ENCODE results near the gene FGF8.

FGF8 gene

GRCh38 chr10:101775273-101776160, at the start of gene FGF8:
Gene FGF8, minus strand, starts transcription at chr10:101776114. Its CDS starts 214 bp downstream, at chr10:101775900.
- no peak within 1 kb of the TSS for H3K4me3 ChIP-seq (ENCODE audit: low read depth, low read length)
- H2AFZ ChIP-seq (ENCODE audit: low read length, unreplicated experiment) = no peak within 1 kb of the TSS
- H3K79me2 ChIP-seq (ENCODE audit: control insufficient read depth, insufficient read depth, low read length, unreplicated experiment) = no peaks in the 10 kb centered on the region
- H3K27me3 ChIP-seq (ENCODE audit: insufficient read depth, low read length) = peaks cover 56% of the 10 kb centered on the region
- H3K27ac ChIP-seq (ENCODE audit: low read depth, low read length) = no peak within 1 kb of the TSS
- H3K4me1 ChIP-seq (ENCODE audit: control insufficient read depth, insufficient read depth, low read length, unreplicated experiment) = peaks cover 1% of the 10 kb centered on the region
- no peaks in the 10 kb centered on the region for H3K36me3 ChIP-seq (ENCODE audit: insufficient read depth, low read length)

DNA sequence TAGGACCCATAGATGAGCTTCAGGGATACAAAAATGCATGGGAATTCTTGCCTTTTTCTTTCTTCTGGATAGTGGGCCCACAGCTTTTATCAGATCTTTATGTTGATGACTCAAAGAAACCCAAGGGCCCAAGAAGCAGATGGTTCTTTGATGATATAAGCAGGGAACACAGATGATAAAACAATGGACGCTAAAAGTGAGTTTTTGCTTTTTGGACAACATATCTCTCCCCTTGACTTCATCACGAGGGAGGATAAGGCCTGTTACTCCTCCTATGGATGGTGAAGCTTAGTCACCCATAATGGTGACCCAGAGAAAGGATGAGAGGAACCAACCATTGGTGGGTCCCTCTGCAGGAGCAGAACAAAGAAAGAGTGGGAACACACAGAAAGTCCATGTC, 48.8 kb upstream of the FGF8 start:
- Histone ChIP-seq H3K4me3 (ENCODE audit: low read depth, low read length) (no peak overlapping the region), H3K36me3 (ENCODE audit: insufficient read depth, low read length) (no peaks in the 10 kb centered on the region; the same call in 1 of the 2 replicates), H3K79me2 (ENCODE audit: control insufficient read depth, insufficient read depth, low read length, unreplicated experiment) (peaks cover under 1% of the 10 kb centered on the region), H3K27ac (ENCODE audit: low read depth, low read length) (no peak overlapping the region), H3K27me3 (ENCODE audit: insufficient read depth, low read length) (no peaks in the 10 kb centered on the region), H3K4me1 (ENCODE audit: control insufficient read depth, insufficient read depth, low read length, unreplicated experiment) (no peaks in the 10 kb centered on the region), H2AFZ (ENCODE audit: low read length, unreplicated experiment) (no peak overlapping the region)

GRCh38 chr10:101818872-101819633, 43.1 kb upstream of the FGF8 start:
- H2AFZ ChIP-seq (ENCODE audit: low read length, unreplicated experiment) = peak overlapping the region; percentile 82
- H3K4me3 ChIP-seq (ENCODE audit: low read depth, low read length) = peak overlapping the region; percentile 84
- H3K79me2 ChIP-seq (ENCODE audit: control insufficient read depth, insufficient read depth, low read length, unreplicated experiment) = peaks cover 52% of the 10 kb centered on the region
- H3K27me3 ChIP-seq (ENCODE audit: insufficient read depth, low read length) = no peaks in the 10 kb centered on the region
- peak overlapping the region; percentile 63 for H3K27ac ChIP-seq (ENCODE audit: low read depth, low read length)
- H3K4me1 ChIP-seq (ENCODE audit: control insufficient read depth, insufficient read depth, low read length, unreplicated experiment) = peaks cover 5% of the 10 kb centered on the region
- peaks cover 4% of the 10 kb centered on the region; the same call in 1 of the 2 replicates for H3K36me3 ChIP-seq (ENCODE audit: insufficient read depth, low read length)

DNA sequence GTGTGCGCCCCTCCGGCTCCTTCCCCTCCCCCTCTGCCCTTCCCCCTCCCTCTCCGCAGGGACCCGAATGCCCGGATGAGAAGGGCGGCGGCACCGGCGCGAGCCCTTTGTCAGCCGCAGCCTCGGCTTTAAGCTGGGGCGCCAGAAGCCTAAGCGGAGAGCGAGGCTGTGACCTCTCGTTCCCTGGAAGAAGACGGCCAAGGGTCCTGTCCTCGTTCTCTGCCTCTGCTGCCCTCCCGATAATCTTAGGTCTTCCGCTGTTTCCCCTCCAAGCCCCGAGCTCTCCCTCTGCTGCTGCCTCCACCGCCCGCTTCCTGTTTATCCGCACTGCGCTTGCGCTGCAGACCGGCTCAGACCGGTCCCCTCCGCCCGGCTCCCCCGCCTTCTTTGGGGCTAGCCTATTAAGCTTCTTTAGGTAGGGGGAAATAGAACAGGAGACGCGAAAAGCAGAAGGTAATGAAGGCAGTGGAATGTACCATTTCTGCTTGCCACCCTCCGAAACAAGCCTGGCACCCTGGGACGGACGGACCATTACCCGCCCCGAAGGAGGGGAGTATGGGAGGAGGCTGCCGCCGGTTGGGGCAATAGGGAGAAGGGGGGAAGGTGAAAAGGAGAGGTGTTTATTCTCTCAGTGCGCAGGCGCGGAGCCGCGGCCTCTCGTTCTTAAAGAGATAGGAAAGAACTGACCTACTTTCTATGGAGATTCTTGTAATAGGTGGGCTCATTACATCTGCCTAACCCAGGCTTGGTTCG, 42.4 kb upstream of the FGF8 start, which contains the start of gene OGA:
OGA (minus strand) TSS at position 326 of the 753 bp plus-strand sequence. CDS start 422 bp downstream, outside the sequence.
- Histone ChIP-seq H3K36me3 (ENCODE audit: insufficient read depth, low read length) (peaks cover 5% of the 10 kb centered on the region; the same call in 1 of the 2 replicates), H3K27ac (ENCODE audit: low read depth, low read length) (peak within 1 kb of the TSS; percentile 63), H3K79me2 (ENCODE audit: control insufficient read depth, insufficient read depth, low read length, unreplicated experiment) (peaks cover 60% of the 10 kb centered on the region), H3K4me3 (ENCODE audit: low read depth, low read length) (peak within 1 kb of the TSS; percentile 99), H3K27me3 (ENCODE audit: insufficient read depth, low read length) (no peaks in the 10 kb centered on the region), H2AFZ (ENCODE audit: low read length, unreplicated experiment) (peak within 1 kb of the TSS; percentile 82), H3K4me1 (ENCODE audit: control insufficient read depth, insufficient read depth, low read length, unreplicated experiment) (peaks cover 13% of the 10 kb centered on the region)

DNA sequence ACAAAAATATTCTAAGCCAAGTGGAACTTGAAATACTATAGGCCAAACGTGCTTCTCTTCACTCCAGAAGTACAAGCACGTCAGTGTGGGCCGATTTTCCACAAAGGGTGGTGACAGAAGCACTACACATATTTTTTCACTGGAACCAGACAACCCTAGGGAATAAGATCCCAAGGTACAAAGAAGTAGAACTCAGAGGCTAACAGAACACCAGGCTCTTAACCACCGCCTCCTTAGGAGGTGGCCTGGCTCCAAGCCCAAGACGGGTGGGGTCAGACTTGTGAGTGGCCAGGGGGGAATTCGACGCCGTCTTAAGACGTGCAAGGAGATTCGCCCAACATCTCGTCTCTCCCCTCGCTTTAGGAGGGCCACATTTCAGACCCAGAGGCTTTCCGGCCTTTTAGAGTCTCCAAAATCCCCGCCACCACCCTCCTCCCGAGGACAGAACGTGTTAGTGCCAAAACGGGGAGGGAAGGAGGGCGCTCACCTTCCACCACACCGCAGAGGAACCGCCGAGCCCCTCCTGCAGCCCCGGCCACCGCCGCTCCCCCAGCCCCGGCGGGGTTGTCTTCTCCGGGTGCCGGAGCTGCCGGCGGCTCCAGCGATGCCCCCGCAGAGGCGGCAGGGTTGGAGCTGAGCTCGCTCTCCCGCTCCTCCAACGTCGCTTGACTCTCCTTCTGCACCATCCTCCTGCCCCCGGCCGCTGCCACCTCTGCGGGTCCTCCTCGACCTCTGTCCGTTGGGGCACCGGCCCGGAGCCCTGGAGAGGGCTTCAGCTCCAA, 41.6 kb upstream of the FGF8 start:
- Histone ChIP-seq H3K4me3 (ENCODE audit: low read depth, low read length) (peak overlapping the region; percentile 99), H3K36me3 (ENCODE audit: insufficient read depth, low read length) (peaks cover 13% of the 10 kb centered on the region), H3K4me1 (ENCODE audit: control insufficient read depth, insufficient read depth, low read length, unreplicated experiment) (peaks cover 14% of the 10 kb centered on the region), H3K79me2 (ENCODE audit: control insufficient read depth, insufficient read depth, low read length, unreplicated experiment) (peaks cover 68% of the 10 kb centered on the region), H2AFZ (ENCODE audit: low read length, unreplicated experiment) (no peak overlapping the region), H3K27me3 (ENCODE audit: insufficient read depth, low read length) (no peaks in the 10 kb centered on the region), H3K27ac (ENCODE audit: low read depth, low read length) (peak overlapping the region; percentile 63)

DNA sequence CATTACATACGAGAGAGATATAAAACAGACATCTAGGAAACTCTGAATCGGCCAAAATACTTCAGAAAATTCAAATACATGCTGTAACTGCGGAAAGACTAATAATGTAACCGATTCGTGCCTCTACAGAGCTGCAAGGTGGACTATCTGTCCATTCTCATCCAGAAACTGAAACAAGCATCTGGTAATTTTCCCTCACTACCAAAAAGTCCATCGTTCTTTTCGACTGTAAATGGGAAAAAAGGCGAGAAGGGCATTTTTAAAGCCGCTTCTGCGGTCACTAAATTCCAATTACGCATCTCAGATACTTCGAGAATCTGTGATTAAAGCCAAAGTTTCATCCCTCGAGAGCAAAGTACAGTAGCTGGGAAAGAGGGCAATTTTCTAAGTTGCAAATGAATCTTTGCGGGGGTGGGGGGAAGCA, 41.0 kb upstream of the FGF8 start:
- H3K4me3 ChIP-seq (ENCODE audit: low read depth, low read length) = peak overlapping the region; percentile 99
- H3K36me3 ChIP-seq (ENCODE audit: insufficient read depth, low read length) = peaks cover 16% of the 10 kb centered on the region
- H3K79me2 ChIP-seq (ENCODE audit: control insufficient read depth, insufficient read depth, low read length, unreplicated experiment) = peaks cover 74% of the 10 kb centered on the region
- peak overlapping the region; percentile 63 for H3K27ac ChIP-seq (ENCODE audit: low read depth, low read length)
- no peaks in the 10 kb centered on the region for H3K27me3 ChIP-seq (ENCODE audit: insufficient read depth, low read length)
- H2AFZ ChIP-seq (ENCODE audit: low read length, unreplicated experiment) = no peak overlapping the region
- H3K4me1 ChIP-seq (ENCODE audit: control insufficient read depth, insufficient read depth, low read length, unreplicated experiment) = peaks cover 14% of the 10 kb centered on the region

GRCh38 chr10:101816376-101816775, 40.5 kb upstream of the FGF8 start:
- Histone ChIP-seq H3K4me3 (ENCODE audit: low read depth, low read length) (peak overlapping the region; percentile 99), H3K27ac (ENCODE audit: low read depth, low read length) (0 out of 2 replicates have a peak overlapping the region, but pooled peaks have one; percentile 63), H3K4me1 (ENCODE audit: control insufficient read depth, insufficient read depth, low read length, unreplicated experiment) (peaks cover 14% of the 10 kb centered on the region), H2AFZ (ENCODE audit: low read length, unreplicated experiment) (no peak overlapping the region), H3K79me2 (ENCODE audit: control insufficient read depth, insufficient read depth, low read length, unreplicated experiment) (peaks cover 79% of the 10 kb centered on the region), H3K27me3 (ENCODE audit: insufficient read depth, low read length) (no peaks in the 10 kb centered on the region), H3K36me3 (ENCODE audit: insufficient read depth, low read length) (peaks cover 16% of the 10 kb centered on the region)

DNA sequence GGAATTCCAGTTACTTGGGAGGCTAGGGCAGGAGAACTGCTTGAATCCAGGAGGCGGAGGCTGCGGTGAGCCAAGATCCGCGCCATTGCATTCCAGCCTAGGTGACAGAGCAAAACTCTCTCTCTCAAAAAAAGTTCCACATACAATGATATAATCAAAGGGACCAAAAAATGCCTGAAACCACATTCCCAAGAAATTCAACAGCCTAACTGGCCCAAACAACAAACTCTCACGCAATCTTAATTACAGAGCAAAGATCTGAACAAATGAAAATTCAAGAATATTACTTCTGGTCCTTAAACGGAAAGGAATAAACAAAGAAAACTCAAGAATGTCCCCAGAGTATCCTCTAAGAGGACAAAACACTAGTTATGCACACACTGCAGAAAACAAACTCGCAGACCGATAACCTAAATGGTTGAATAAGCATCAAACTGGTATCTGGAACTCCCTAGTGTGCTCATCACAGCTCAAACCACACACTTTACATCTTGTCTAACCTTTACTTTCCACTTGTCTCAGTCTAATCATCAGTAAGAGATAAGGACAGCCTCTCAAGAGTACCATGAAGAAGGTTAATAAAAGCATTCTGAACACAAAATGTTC, 38.7 kb upstream of the FGF8 start:
- Histone ChIP-seq H3K27ac (ENCODE audit: low read depth, low read length) (peak overlapping the region; percentile 2; the same call in 1 of the 2 replicates), H3K4me1 (ENCODE audit: control insufficient read depth, insufficient read depth, low read length, unreplicated experiment) (peaks cover 17% of the 10 kb centered on the region), H3K27me3 (ENCODE audit: insufficient read depth, low read length) (no peaks in the 10 kb centered on the region), H2AFZ (ENCODE audit: low read length, unreplicated experiment) (no peak overlapping the region), H3K4me3 (ENCODE audit: low read depth, low read length) (peak overlapping the region; percentile 99), H3K36me3 (ENCODE audit: insufficient read depth, low read length) (peaks cover 24% of the 10 kb centered on the region), H3K79me2 (ENCODE audit: control insufficient read depth, insufficient read depth, low read length, unreplicated experiment) (peaks cover 92% of the 10 kb centered on the region)

- Histone ChIP-seq H3K79me2 (ENCODE audit: control insufficient read depth, insufficient read depth, low read length, unreplicated experiment) (peaks cover 93% of the 10 kb centered on the region), H3K4me3 (ENCODE audit: low read depth, low read length) (no peak overlapping the region), H2AFZ (ENCODE audit: low read length, unreplicated experiment) (no peak overlapping the region), H3K36me3 (ENCODE audit: insufficient read depth, low read length) (peaks cover 37% of the 10 kb centered on the region), H3K4me1 (ENCODE audit: control insufficient read depth, insufficient read depth, low read length, unreplicated experiment) (peaks cover 22% of the 10 kb centered on the region), H3K27me3 (ENCODE audit: insufficient read depth, low read length) (no peaks in the 10 kb centered on the region), H3K27ac (ENCODE audit: low read depth, low read length) (no peak overlapping the region)
Measured at GRCh38 chr10:101812606-101813005, 36.7 kb upstream of the FGF8 start.
